ENCODE measurements around the gene PRKRA.

DNA sequence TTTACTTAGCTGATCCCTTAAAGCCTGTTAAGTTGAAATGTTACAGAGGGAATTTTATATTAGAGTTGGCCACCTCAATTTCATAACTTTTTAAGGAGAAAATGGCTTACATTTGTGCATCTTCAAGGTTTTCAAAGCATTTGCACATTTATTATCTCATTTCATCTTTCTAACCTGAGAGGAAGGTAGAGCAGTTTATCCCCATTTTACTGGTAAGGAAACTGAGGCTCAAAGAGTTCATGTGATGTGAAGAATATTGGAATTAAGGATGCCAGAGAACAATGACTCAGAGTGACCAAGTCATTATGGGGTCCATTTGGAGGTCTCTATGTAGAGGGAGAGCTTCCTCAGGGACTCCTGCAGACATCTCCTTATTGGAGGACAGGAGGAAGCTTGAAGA lies 35.0 kb downstream of the PRKRA start:
- TF ChIP-seq, protein P1, sequence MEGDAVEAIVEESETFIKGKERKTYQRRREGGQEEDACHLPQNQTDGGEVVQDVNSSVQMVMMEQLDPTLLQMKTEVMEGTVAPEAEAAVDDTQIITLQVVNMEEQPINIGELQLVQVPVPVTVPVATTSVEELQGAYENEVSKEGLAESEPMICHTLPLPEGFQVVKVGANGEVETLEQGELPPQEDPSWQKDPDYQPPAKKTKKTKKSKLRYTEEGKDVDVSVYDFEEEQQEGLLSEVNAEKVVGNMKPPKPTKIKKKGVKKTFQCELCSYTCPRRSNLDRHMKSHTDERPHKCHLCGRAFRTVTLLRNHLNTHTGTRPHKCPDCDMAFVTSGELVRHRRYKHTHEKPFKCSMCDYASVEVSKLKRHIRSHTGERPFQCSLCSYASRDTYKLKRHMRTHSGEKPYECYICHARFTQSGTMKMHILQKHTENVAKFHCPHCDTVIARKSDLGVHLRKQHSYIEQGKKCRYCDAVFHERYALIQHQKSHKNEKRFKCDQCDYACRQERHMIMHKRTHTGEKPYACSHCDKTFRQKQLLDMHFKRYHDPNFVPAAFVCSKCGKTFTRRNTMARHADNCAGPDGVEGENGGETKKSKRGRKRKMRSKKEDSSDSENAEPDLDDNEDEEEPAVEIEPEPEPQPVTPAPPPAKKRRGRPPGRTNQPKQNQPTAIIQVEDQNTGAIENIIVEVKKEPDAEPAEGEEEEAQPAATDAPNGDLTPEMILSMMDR (IDR thresholded peaks at IDR 0.05), result no peak
- no peak for TF ChIP-seq POLR2A (IDR thresholded peaks at IDR 0.05)
